ENCODE data around the gene GCC2. TPM values are rescaled to one million over a fixed set of nuclear protein-coding genes. Genes with fewer than 3 reads are reported as not detected.

The GCC2 gene, protein sequence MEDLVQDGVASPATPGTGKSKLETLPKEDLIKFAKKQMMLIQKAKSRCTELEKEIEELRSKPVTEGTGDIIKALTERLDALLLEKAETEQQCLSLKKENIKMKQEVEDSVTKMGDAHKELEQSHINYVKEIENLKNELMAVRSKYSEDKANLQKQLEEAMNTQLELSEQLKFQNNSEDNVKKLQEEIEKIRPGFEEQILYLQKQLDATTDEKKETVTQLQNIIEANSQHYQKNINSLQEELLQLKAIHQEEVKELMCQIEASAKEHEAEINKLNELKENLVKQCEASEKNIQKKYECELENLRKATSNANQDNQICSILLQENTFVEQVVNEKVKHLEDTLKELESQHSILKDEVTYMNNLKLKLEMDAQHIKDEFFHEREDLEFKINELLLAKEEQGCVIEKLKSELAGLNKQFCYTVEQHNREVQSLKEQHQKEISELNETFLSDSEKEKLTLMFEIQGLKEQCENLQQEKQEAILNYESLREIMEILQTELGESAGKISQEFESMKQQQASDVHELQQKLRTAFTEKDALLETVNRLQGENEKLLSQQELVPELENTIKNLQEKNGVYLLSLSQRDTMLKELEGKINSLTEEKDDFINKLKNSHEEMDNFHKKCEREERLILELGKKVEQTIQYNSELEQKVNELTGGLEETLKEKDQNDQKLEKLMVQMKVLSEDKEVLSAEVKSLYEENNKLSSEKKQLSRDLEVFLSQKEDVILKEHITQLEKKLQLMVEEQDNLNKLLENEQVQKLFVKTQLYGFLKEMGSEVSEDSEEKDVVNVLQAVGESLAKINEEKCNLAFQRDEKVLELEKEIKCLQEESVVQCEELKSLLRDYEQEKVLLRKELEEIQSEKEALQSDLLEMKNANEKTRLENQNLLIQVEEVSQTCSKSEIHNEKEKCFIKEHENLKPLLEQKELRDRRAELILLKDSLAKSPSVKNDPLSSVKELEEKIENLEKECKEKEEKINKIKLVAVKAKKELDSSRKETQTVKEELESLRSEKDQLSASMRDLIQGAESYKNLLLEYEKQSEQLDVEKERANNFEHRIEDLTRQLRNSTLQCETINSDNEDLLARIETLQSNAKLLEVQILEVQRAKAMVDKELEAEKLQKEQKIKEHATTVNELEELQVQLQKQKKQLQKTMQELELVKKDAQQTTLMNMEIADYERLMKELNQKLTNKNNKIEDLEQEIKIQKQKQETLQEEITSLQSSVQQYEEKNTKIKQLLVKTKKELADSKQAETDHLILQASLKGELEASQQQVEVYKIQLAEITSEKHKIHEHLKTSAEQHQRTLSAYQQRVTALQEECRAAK (N-terminal part only)
- total RNA-seq (ENCODE audit: low replicate concordance) = 14.4 and 15.9 TPM in 2 replicates

GRCh38 chr2:108448678-108449409 is at the start of gene GCC2:
Gene GCC2, plus strand, starts transcription at chr2:108449206. Its CDS starts 69 bp downstream, at chr2:108449275.

GRCh38 chr2:108533832-108534583 is 85.0 kb downstream of the GCC2 start, which contains the start of gene LIMS1:
Gene LIMS1, plus strand, starts transcription at chr2:108534470. Its CDS starts 93 bp downstream, at chr2:108534563.

Other genes starting within 250 kb of the GCC2 start
- gene SULT1C3, start 209.2 kb upstream of the GCC2 start, total RNA-seq (ENCODE audit: low replicate concordance) = not detected in 2 replicates
- gene SULT1C2, start 160.3 kb upstream of the GCC2 start, total RNA-seq (ENCODE audit: low replicate concordance) = 1.1 TPM in 1 of 2 replicates, not detected in the other
- gene SULT1C4, start 71.3 kb upstream of the GCC2 start, total RNA-seq (ENCODE audit: low replicate concordance) = not detected in 2 replicates
- gene LIMS1, start 85.3 kb downstream of the GCC2 start, total RNA-seq (ENCODE audit: low replicate concordance) = 57.4 and 92.6 TPM in 2 replicates

All from smooth muscle cell of the coronary artery (primary cell).